GM19452 (cell line): ENCODE results near the gene MYH2.
A peak's percentile ranks its signal among the peaks of the same experiment; 100 is the strongest.
"Not testable (repeated sequence)": the region's sequence is repeated elsewhere in the genome, so short reads cannot be mapped to it uniquely, and the experiment has no call there.

Experiments used
- ATAC-seq: cut with Tn5 transposase; IDR thresholded peaks from one replicate; pipeline ENCODE4 v1.9.1; 2021; ENCODE audit not compliant: unreplicated experiment

The MYH2 gene

DNA sequence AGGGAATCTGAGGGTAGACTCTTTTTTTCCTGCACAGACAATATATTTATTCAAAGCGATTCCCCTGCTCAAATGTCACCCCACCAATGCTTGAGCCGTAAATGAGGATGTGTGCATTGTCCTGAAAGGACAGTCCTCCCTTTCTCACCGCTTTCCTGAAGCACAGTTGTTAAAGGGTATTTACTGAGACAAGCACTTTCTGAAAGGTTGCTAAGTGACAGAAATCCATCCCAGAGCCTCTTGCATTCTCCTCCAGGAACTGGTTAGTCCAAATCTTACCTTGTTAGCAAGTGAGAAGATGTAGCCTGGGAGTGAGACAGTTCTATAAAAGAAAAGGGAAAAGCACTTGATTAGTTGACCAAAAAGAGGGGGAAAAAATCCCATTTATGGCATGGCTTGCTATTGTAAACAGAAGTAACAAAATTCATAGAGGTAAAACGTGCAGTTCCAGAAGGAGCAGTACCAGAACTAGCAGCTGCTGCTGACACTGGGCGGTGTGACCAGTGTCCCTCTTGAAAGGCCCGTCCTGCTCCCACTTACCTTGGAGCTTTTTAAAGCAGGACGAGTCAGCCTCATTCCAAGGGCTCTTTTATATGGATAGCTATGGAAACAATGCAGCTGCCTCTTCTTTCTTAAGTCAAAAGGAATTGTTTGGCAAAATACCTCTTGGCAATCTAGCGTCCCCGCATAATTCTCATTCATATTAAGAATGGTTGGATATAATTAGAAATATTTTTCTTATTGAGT, at the start of gene MYH2:
Gene MYH2 (minus strand): TSS at position 563 of the 747 bp plus-strand sequence. CDS start 1,738 bp downstream, outside the sequence.
- ATAC-seq = no peak

GRCh38 chr17:10598621-10599020, 49.2 kb upstream of the MYH2 start:
- ATAC-seq = no peak

DNA sequence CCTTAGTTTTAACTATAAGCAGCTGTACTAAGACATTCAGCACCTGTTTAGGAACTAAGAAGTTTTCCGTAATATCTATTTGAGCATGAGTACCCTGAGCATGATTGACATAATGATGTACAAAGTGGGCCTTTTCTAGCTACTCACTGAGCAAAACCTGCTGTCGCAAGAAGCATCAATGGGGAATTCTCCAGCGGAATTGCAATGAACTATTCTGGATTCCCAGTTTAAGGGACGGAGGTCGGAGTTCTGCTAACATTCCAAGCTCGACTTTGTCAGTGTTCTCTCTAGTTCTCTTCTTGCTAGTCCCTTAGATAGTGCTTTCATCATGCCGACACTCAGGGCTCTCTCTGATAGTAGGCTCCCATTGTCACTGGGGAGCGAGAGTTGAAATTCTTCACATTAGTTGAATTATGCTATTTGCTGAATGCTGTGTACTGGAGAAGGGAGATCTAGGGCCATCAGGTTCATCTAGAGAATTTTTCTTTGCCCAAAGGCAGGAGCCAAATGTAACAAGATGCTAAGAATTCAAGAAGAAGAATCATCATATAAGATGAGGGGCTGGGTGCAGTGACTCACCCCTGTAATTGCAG, 40.2 kb upstream of the MYH2 start:
- no peak for ATAC-seq

DNA sequence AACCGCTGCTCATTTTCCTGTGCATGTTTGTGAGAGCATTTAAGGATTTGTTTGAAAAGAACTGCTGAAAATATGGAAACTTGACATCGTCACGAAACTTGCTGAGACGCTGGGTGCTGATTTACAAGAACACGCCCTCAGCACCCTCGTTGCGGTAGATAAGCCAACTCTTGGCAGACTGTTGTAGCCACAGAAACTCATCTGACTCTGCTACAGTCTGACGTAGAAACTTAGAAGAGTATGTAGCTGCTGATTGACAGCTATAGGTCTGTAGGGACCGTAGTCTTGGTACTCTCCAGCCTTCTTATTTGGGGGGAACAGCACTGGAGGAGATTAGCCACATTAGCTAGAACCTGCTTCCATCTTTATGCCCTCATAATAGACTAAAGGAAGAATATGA, 36.1 kb upstream of the MYH2 start:
- ATAC-seq = no peak

DNA sequence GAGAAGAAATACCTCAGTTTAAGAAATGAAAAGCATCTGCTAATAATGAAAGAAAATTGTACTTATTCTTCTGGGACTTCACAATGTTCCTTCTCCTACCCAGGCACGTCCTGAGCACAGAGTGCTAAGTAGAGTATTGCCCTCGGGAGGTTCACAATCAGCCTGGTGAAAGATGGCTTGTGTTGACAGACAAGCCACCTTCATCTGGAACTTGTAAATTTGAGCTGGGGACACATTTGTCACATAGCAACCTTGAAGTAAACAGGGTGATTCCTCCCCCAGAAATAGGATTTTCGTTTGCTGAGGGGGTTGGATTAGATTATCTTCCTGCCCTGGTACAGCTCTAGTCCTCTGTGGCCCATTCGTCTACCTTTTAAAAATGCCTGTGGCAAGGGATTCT, 34.4 kb upstream of the MYH2 start:
- ATAC-seq = no peak

GRCh38 chr17:10579270-10579669, 29.8 kb upstream of the MYH2 start:
- peak; percentile 77 for ATAC-seq

GRCh38 chr17:10574324-10574723, 24.9 kb upstream of the MYH2 start:
- no peak for ATAC-seq

GRCh38 chr17:10563991-10564660, 14.7 kb upstream of the MYH2 start:
- no peak for ATAC-seq

- no peak for ATAC-seq
Observed at GRCh38 chr17:10558049-10558448, 8.6 kb upstream of the MYH2 start.

GRCh38 chr17:10557422-10557821, 8.0 kb upstream of the MYH2 start:
- no peak for ATAC-seq

- no peak for ATAC-seq
Observed at GRCh38 chr17:10556301-10557005, 7.0 kb upstream of the MYH2 start.

DNA sequence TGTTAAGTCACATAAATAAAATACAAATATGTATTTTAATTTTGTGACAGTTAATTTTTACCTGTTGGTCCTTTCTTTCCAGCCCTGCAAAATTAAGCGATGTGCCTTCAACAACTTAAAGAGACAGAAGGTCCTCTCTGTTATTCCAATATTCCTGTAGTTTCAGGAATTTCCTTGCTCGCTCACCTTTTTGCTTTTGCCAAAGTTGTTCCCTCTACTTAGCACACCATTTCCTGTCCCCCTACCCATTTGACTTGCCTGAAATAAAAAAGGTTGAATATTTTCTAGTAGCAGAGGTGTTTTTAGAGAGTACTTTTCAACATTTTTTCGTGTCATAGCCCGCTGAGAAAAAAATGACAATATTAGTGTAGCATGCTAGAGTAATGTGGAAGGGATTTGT, 556 bp upstream of the MYH2 start:
- ATAC-seq = no peak

GRCh38 chr17:10547351-10547750, 2.1 kb downstream of the MYH2 start:
- no peak for ATAC-seq

- not testable (repeated sequence) for ATAC-seq
Observed at GRCh38 chr17:10543486-10543885, 6.0 kb downstream of the MYH2 start.

DNA sequence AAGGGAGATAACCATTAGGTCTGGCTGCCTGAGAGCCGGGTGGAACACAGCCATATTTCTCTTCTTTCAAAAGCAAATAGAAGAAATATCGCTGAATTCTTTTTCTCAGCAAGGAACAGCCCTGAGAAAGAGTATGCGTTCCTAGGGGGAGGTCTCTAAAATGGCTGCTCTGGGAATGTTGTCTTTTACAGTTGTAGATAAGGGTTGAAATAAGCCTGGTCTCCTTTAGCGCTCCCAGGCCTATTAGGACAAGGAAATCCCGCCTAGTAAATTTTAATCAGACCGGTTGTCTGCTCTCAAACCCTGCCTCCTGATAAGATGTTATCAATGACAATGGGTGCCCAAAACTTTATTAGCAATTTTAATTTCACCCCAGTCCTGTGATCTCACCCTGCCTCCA, 8.3 kb downstream of the MYH2 start:
- ATAC-seq = not testable (repeated sequence)

DNA sequence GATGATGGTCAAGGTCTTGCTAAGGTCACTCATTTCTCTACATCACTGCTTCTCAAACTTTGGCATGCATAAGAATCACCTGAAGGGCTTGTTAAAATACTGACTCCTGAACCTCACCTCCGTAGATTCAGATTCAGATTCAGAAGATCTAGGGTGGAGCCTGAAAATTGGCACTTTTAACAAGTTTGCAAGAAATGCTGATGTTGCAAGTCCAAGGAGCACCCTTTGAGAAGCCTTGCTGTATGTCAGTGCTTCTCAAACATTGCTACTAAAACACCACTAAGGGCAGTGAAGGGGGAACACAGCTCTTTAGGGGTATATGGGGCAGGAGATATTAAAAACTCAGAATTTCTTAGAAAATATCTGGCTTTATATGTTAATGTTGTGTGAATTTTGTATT, 17.4 kb downstream of the MYH2 start:
- no peak for ATAC-seq

- ATAC-seq = no peak
Observed at GRCh38 chr17:10527419-10527818, 22.0 kb downstream of the MYH2 start.

DNA sequence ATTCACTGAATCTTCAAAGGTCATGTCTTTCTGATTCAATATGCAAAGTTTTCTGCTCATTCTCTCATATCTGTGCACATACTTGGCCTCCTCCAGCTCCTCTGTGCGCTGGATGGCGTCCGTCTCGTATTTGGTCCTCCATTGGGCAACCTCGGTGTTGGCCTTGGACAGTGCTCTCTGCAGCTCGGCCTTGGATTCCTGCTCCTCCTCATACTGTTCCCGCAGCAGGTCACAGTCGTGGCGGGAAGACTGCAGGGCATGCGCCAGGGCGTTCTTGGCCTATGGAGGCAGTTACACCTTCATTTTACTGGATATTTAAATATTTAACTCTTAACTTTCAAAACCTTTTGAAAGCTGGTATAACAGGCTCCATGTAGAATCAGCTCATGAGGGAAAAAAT, 22.9 kb downstream of the MYH2 start:
- no peak for ATAC-seq

GRCh38 chr17:10523064-10523463, 26.4 kb downstream of the MYH2 start:
- no peak for ATAC-seq

- ATAC-seq = no peak
Observed at GRCh38 chr17:10521949-10522348, 27.5 kb downstream of the MYH2 start.

DNA sequence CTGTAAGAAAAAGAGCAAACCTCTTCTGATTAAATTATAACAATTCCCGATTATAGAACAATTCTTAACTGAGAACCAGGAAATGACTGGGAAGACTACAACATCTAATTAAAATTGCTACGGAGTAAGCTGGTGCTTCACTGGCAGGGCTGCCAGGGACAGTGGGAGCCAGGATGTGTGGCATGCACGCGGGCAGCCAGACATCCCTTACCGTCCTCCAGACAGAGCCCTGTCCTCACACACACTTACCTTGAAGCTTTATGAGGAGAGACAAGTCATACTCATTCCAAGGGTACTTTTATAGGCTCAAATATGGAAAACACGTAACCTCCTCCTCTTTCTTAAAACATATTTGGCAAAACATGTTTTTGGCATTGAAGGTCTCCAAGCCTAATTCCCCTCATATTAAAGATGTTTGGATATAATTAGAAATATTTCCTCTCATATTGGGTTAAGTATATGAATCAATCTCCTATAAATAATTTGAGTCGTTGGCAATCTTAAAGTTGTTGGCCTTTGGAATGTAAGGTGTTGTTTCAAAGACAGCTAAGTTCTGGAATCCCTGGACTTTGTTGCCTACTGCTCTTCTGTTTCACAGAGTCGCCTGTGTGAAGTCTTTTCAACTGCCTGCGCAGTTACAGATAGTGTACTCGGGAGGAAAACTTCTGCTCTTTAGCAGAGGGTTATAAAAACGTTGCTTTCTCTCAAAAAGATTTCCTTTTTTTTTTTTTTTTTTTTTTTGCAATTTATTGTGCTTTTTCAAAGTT, 31.0 kb downstream of the MYH2 start, which contains the start of gene MYH1:
Gene MYH1 (minus strand): TSS at position 272 of the 767 bp plus-strand sequence. CDS start 1,900 bp downstream, outside the sequence.
- no peak for ATAC-seq
